ENCODE measurements around the gene TLE5.

Gene TLE5

GRCh38 chr19:3060857-3061181, 1.5 kb downstream of the TLE5 start:
- no peaks in the 10 kb centered on the region for H3K27me3 ChIP-seq (ENCODE audit: insufficient read depth, low read depth, severe bottlenecking)
- no peaks in the 10 kb centered on the region for H3K9me3 ChIP-seq (ENCODE audit: severe bottlenecking)
- peak overlapping the region; percentile 92 for H3K27ac ChIP-seq
- no peak for TF ChIP-seq CTCF (IDR thresholded peaks at IDR 0.05; ENCODE audit: low read depth, low read length)
- H3K4me3 ChIP-seq (ENCODE audit: low read depth, low read length): peak overlapping the region; percentile 92
- peaks cover 47% of the 10 kb centered on the region for H3K36me3 ChIP-seq
- no peak for DNase-seq

DNA sequence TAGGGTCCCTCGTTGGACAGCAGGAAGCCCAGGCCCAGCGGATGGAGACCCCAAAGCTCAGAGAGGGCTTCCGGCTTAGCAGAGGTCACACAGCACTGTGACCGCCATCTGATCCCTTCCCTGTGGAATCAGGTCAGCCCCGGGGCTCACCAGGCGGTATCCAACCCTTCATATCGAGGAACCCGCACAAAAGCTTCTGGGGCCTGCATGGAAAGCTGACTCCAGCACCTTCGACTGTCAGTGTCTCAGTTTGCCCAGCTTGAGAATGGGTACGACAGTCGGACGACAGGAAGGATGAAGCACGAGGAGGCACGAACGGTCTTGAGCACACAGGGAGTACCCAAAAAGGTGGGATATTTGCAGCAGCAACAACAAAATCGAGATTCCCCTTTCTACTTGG, 2.6 kb downstream of the TLE5 start:
- H3K27me3 ChIP-seq (ENCODE audit: insufficient read depth, low read depth, severe bottlenecking): no peaks in the 10 kb centered on the region
- no peak for DNase-seq
- H3K27ac ChIP-seq: no peak overlapping the region
- TF ChIP-seq CTCF (IDR thresholded peaks at IDR 0.05; ENCODE audit: low read depth, low read length): no peak
- H3K4me3 ChIP-seq (ENCODE audit: low read depth, low read length): no peak overlapping the region
- H3K9me3 ChIP-seq (ENCODE audit: severe bottlenecking): no peaks in the 10 kb centered on the region
- H3K36me3 ChIP-seq: peaks cover 59% of the 10 kb centered on the region

DNA sequence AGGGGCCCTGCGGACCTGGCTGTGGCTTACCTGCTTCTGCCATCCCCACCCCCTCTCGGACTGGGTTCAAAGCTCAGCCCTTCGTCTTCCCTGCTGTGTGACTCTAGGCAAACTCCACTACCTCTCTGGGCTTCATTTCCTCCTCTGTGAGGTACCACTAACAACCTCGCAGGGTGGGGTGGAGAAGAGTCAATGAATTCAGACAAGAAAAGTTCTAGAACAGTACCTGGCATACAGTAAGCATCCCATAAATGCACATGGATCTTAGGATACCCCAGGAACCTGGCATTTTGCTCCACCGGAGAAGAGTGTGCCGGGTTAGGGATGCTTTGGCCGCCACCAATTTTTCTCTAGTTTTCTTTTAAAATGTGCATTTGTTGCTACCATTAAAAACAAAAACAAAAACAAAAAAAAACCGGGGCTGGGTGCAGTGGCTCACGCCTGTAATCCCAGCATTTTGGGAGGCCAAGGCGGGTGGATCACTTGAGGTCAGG, 3.4 kb downstream of the TLE5 start:
- Histone ChIP-seq H3K9me3 (ENCODE audit: severe bottlenecking) (no peaks in the 10 kb centered on the region), H3K36me3 (peaks cover 65% of the 10 kb centered on the region), H3K27me3 (ENCODE audit: insufficient read depth, low read depth, severe bottlenecking) (no peaks in the 10 kb centered on the region), H3K27ac (no peak overlapping the region), H3K4me3 (ENCODE audit: low read depth, low read length) (no peak overlapping the region)
- no peak for DNase-seq
- TF ChIP-seq CTCF (IDR thresholded peaks at IDR 0.05; ENCODE audit: low read depth, low read length): no peak

GRCh38 chr19:3058009-3058820, 4.1 kb downstream of the TLE5 start:
- no peak for TF ChIP-seq CTCF (IDR thresholded peaks at IDR 0.05; ENCODE audit: low read depth, low read length)
- H3K36me3 ChIP-seq: peaks cover 68% of the 10 kb centered on the region

GRCh38 chr19:3057275-3057714, 5.0 kb downstream of the TLE5 start:
- peaks cover 75% of the 10 kb centered on the region for H3K36me3 ChIP-seq
- DNase-seq: no peak

More at GRCh38 chr19:3058009-3058820, 4.1 kb downstream of the TLE5 start:
- Histone ChIP-seq H3K9me3 (ENCODE audit: severe bottlenecking) (no peaks in the 10 kb centered on the region), H3K4me3 (ENCODE audit: low read depth, low read length) (no peak overlapping the region), H3K27ac (no peak overlapping the region; the same call in none of the 2 replicates), H3K27me3 (ENCODE audit: insufficient read depth, low read depth, severe bottlenecking) (no peaks in the 10 kb centered on the region)
- no peak for DNase-seq

More at GRCh38 chr19:3057275-3057714, 5.0 kb downstream of the TLE5 start:
- peak overlapping the region; percentile 31 for H3K27ac ChIP-seq
- no peaks in the 10 kb centered on the region for H3K9me3 ChIP-seq (ENCODE audit: severe bottlenecking)
- H3K4me3 ChIP-seq (ENCODE audit: low read depth, low read length): no peak overlapping the region
- no peaks in the 10 kb centered on the region for H3K27me3 ChIP-seq (ENCODE audit: insufficient read depth, low read depth, severe bottlenecking)
- no peak for TF ChIP-seq CTCF (IDR thresholded peaks at IDR 0.05; ENCODE audit: low read depth, low read length)

All from WERI-Rb-1 (cell line).